GM13976 (cell line): ENCODE results near the gene ERCC4.

Experiments
- DNase-seq: peaks from one replicate; pipeline ENCODE4 v3.0.0; 2012; ENCODE audit warnings: low spot score
- CTCF ChIP-seq: IDR thresholded peaks from 2 replicates; pipeline ENCODE4 v1.5.1; 2012; ENCODE audit warnings: borderline replicate concordance, mild to moderate bottlenecking; ENCODE audit not compliant: insufficient read depth; ENCODE audit errors: extremely low read depth, missing control alignments, control extremely low read depth
- in situ Hi-C: fragments of 300-500 bp; cut with MboI; formaldehyde crosslinking; loops from one replicate; pipeline ENCODE4 v1.12.0; 2022; ENCODE audit warnings: low sequenced_read_pairs, mixed read lengths, inconsistent platforms; ENCODE audit not compliant: unreplicated experiment

Gene ERCC4

GRCh38 chr16:13909872-13910303 is 10.1 kb upstream of the ERCC4 start:
- TF ChIP-seq CTCF: no peak
- in situ Hi-C loops: no loop called here
- no peak for DNase-seq

- in situ Hi-C loops: no loop called here
- DNase-seq: no peak
- no peak for TF ChIP-seq CTCF
Observed at GRCh38 chr16:13911306-13911705, 8.6 kb upstream of the ERCC4 start.

- no peak for DNase-seq
- in situ Hi-C loops: no loop called here
- no peak for TF ChIP-seq CTCF
Observed at GRCh38 chr16:13911871-13912270, 8.1 kb upstream of the ERCC4 start.

- TF ChIP-seq CTCF: no peak
- in situ Hi-C loops: no loop called here
- no peak for DNase-seq
Observed at GRCh38 chr16:13912891-13913290, 7.1 kb upstream of the ERCC4 start.

- in situ Hi-C loops: no loop called here
Observed at GRCh38 chr16:13913374-13914292, 6.3 kb upstream of the ERCC4 start.

GRCh38 chr16:13915033-13915635 is 4.8 kb upstream of the ERCC4 start:
- no peak for DNase-seq
- in situ Hi-C loops: no loop called here

More at GRCh38 chr16:13913374-13914292, 6.3 kb upstream of the ERCC4 start:
- no peak for TF ChIP-seq CTCF
- DNase-seq: no peak

More at GRCh38 chr16:13915033-13915635, 4.8 kb upstream of the ERCC4 start:
- TF ChIP-seq CTCF: no peak
